H1 (cell line): ENCODE results near the gene FEV. TPM values are rescaled to one million over a fixed set of nuclear protein-coding genes. Genes with fewer than 3 reads are reported as not detected.

Experiments used
- CTCF ChIA-PET: fragments of 300-600 bp; sonication (Branson Sonifier 250); formaldehyde crosslinking; loops from one replicate; lab custom pipeline; 2021; ENCODE audit not compliant: partially characterized antibody; lab: Charles Lee
- POLR2A ChIA-PET: fragments of 300-600 bp; sonication (Branson Sonifier 250); formaldehyde crosslinking; loops from one replicate; lab custom pipeline; 2021; ENCODE audit warnings: inconsistent platforms; ENCODE audit not compliant: partially characterized antibody; lab: Charles Lee
- DNase-seq, 2 experiments: peaks; one replicate each; pipeline versions ENCODE4 v3.0.0 to v3.0.0-alpha.2; 2010 to 2022; ENCODE audit warnings: low spot score in 2 of 2, low read depth in 1 of 2, mixed read lengths in 1 of 2
- FAIRE-seq: peaks from 2 replicates; lab custom pipeline; 2011; peaks lifted over from hg19 to GRCh38; lab: Jason Lieb, UNC
- H2AFZ ChIP-seq: 2 replicates; pipeline ENCODE4 v1.8.1; 2012; ENCODE audit warnings: low read length, inconsistent platforms
- H2AK5ac ChIP-seq: 2 replicates; pipeline ENCODE4 v1.6.1; 2013; ENCODE audit warnings: low read depth, low read length
- H2BK120ac ChIP-seq: replicated peaks from 2 replicates; pipeline ENCODE3; 2013; ENCODE audit warnings: low read depth, low read length, inconsistent platforms
- H2BK12ac ChIP-seq: 2 replicates; pipeline ENCODE4 v1.6.1; 2013; ENCODE audit warnings: low read depth, low read length
- H2BK15ac ChIP-seq: 2 replicates; pipeline ENCODE4 v1.6.1; 2013; ENCODE audit warnings: low read length
- H2BK20ac ChIP-seq: 2 replicates; pipeline ENCODE4 v1.6.1; 2013; ENCODE audit warnings: low read length
- H2BK5ac ChIP-seq: 2 replicates; pipeline ENCODE4 v1.6.1; 2013; ENCODE audit warnings: low read depth, low read length
- H3K14ac ChIP-seq: 2 replicates; pipeline ENCODE4 v1.6.1; 2013; ENCODE audit warnings: inconsistent platforms; ENCODE audit not compliant: insufficient read length
- H3K18ac ChIP-seq: 2 replicates; pipeline ENCODE4 v1.6.1; 2013; ENCODE audit warnings: low read length; ENCODE audit errors: extremely low read depth
- H3K23ac ChIP-seq: 2 replicates; pipeline ENCODE4 v1.6.1; 2013; ENCODE audit warnings: inconsistent platforms; ENCODE audit not compliant: insufficient read length
- H3K23me2 ChIP-seq: 2 replicates; pipeline ENCODE4 v1.6.1; 2013; ENCODE audit warnings: low read depth, low read length
- H3K27ac ChIP-seq: 2 replicates; pipeline ENCODE4 v1.6.1; 2011; ENCODE audit warnings: low read depth, low read length, inconsistent platforms
- H3K27me3 ChIP-seq, 4 experiments: replicated peaks in 1 of 4; 1 replicate in 1 of 4; 2 replicates in 3 of 4; pipeline versions ENCODE4 v1.6.1 to v1.8.1; 2011 to 2013; ENCODE audit warnings: low read length in 3 of 4, mild to moderate bottlenecking in 3 of 4, inconsistent platforms in 2 of 4, mixed read lengths in 2 of 4, moderate library complexity in 1 of 4; ENCODE audit not compliant: control insufficient read depth in 3 of 4, insufficient read depth in 3 of 4; ENCODE audit errors: extremely low read depth in 1 of 4
- H3K36me3 ChIP-seq, 4 experiments: 2 replicates each; pipeline versions ENCODE4 v1.6.1 to v1.8.1; 2011 to 2013; ENCODE audit warnings: mild to moderate bottlenecking in 4 of 4, low read length in 3 of 4, moderate library complexity in 2 of 4, control low read depth in 1 of 4, inconsistent platforms in 1 of 4; ENCODE audit not compliant: insufficient read depth in 4 of 4, control insufficient read depth in 2 of 4
- H3K4ac ChIP-seq: replicated peaks from 2 replicates; pipeline ENCODE3; 2013; ENCODE audit warnings: low read length, low read depth, mixed read lengths, inconsistent platforms; ENCODE audit not compliant: insufficient read length
- H3K4me1 ChIP-seq, 4 experiments: replicated peaks in 1 of 4; 1 replicate in 1 of 4; 2 replicates in 3 of 4; pipeline versions ENCODE4 v1.6.1 to v1.8.1; 2011 to 2013; ENCODE audit warnings: low read length in 3 of 4, inconsistent platforms in 2 of 4, mixed read lengths in 1 of 4; ENCODE audit not compliant: insufficient read depth in 4 of 4, control insufficient read depth in 3 of 4
- H3K4me2 ChIP-seq, 2 experiments: 2 replicates each; pipeline versions ENCODE4 v1.6.1 to v1.8.1; 2011 to 2013; ENCODE audit warnings: low read depth in 2 of 2, low read length in 2 of 2, control low read depth in 1 of 2, inconsistent platforms in 1 of 2, mild to moderate bottlenecking in 1 of 2; ENCODE audit not compliant: insufficient read depth in 1 of 2
- H3K4me3 ChIP-seq, 4 experiments: fragments of 200-600, 300-600 bp in 1 of 4; sonication (generic), shearing (Covaris generic), sonication (Bioruptor Twin) in 1 of 4; 2 replicates each; pipeline versions ENCODE4 v1.5.1 to v1.8.1; 2011 to 2016; ENCODE audit warnings: low read length in 4 of 4, low read depth in 3 of 4, control low read depth in 2 of 4, inconsistent platforms in 2 of 4, mild to moderate bottlenecking in 2 of 4, mixed read lengths in 1 of 4, moderate library complexity in 1 of 4; ENCODE audit not compliant: insufficient read depth in 2 of 4; ENCODE audit errors: extremely low read depth in 1 of 4
- H3K56ac ChIP-seq: replicated peaks from 2 replicates; pipeline ENCODE3; 2013; ENCODE audit warnings: low read depth, mild to moderate bottlenecking, mixed read lengths, low read length, inconsistent platforms; ENCODE audit not compliant: insufficient read length
- H3K79me1 ChIP-seq: 2 replicates; pipeline ENCODE4 v1.6.1; 2013; ENCODE audit warnings: low read depth, low read length, control low read depth
- H3K79me2 ChIP-seq, 2 experiments: 2 replicates each; pipeline versions ENCODE4 v1.6.1 to v1.8.1; 2012 to 2013; ENCODE audit warnings: low read length in 2 of 2, mild to moderate bottlenecking in 2 of 2, inconsistent platforms in 1 of 2; ENCODE audit not compliant: insufficient read depth in 2 of 2, control insufficient read depth in 1 of 2
- H3K9ac ChIP-seq, 4 experiments: replicated peaks in 1 of 4; 1 replicate in 1 of 4; 2 replicates in 3 of 4; pipeline versions ENCODE4 v1.6.1 to v1.8.1; 2011 to 2013; ENCODE audit warnings: low read depth in 3 of 4, low read length in 3 of 4, control low read depth in 2 of 4, mild to moderate bottlenecking in 2 of 4, moderate library complexity in 2 of 4, inconsistent platforms in 1 of 4; ENCODE audit errors: extremely low read depth in 1 of 4
- H3K9me3 ChIP-seq, 2 experiments: 2 replicates each; pipeline versions ENCODE4 v1.6.1 to v1.8.1; 2012 to 2013; ENCODE audit warnings: mild to moderate bottlenecking in 2 of 2, moderate library complexity in 2 of 2, control low read depth in 1 of 2, inconsistent platforms in 1 of 2, low read depth in 1 of 2, low read length in 1 of 2, mixed read lengths in 1 of 2; ENCODE audit not compliant: insufficient read depth in 2 of 2
- H4K20me1 ChIP-seq, 2 experiments: replicated peaks in 1 of 2; 2 replicates each; pipeline versions ENCODE3 to v1.8.1; 2011 to 2013; ENCODE audit warnings: inconsistent platforms in 2 of 2, low read length in 2 of 2, mild to moderate bottlenecking in 1 of 2; ENCODE audit not compliant: insufficient read depth in 2 of 2, control insufficient read depth in 1 of 2
- H4K5ac ChIP-seq: 2 replicates; pipeline ENCODE4 v1.6.1; 2013; ENCODE audit warnings: low read length, low read depth, mixed read lengths, inconsistent platforms; ENCODE audit not compliant: insufficient read length
- H4K8ac ChIP-seq: 2 replicates; pipeline ENCODE4 v1.8.0; 2013; ENCODE audit warnings: mild to moderate bottlenecking, moderate library complexity, low read length, inconsistent platforms; ENCODE audit not compliant: insufficient read depth; ENCODE audit errors: extremely low read depth
- H4K91ac ChIP-seq: replicated peaks from 2 replicates; pipeline ENCODE3; 2013; ENCODE audit warnings: low read length, mixed read lengths, inconsistent platforms; ENCODE audit not compliant: insufficient read length
- FOSL1 ChIP-seq: IDR thresholded peaks from 2 replicates; pipeline ENCODE4 v1.6.1; 2011; ENCODE audit warnings: mild to moderate bottlenecking, low read depth, low read length, moderate library complexity; ENCODE audit not compliant: insufficient read depth
- GABPA ChIP-seq: IDR thresholded peaks from 2 replicates; pipeline ENCODE4 v1.6.1; 2011; ENCODE audit warnings: mild to moderate bottlenecking, low read length, moderate library complexity, borderline replicate concordance; ENCODE audit not compliant: insufficient read depth
- MAFK ChIP-seq: IDR thresholded peaks from 2 replicates; pipeline ENCODE4 v1.6.1; 2012; ENCODE audit warnings: low read depth, mild to moderate bottlenecking, improper control_type of control experiment, low read length
- SIN3A ChIP-seq, 2 experiments: IDR thresholded peaks in 1 of 2; conservative IDR thresholded peaks in 1 of 2; 2 replicates each; pipeline ENCODE4 v1.6.1; 2011 to 2012; ENCODE audit warnings: low read length in 2 of 2, improper control_type of control experiment in 1 of 2, low read depth in 1 of 2, mild to moderate bottlenecking in 1 of 2
- YY1 ChIP-seq: IDR thresholded peaks from 2 replicates; pipeline ENCODE4 v1.6.1; 2011; ENCODE audit warnings: low read depth, mild to moderate bottlenecking, low read length
- WGBS, 2 experiments: shearing (Covaris generic) in 1 of 2; methylation state at CpG; one replicate each; pipeline versions ENCODE4 v1.1.6 to v1.1.7; 2013 to 2015; ENCODE audit warnings: low lambda C conversion rate in 2 of 2, mixed read lengths in 2 of 2, inconsistent platforms in 1 of 2, low coverage in 1 of 2, missing lambda C conversion rate in 1 of 2; ENCODE audit not compliant: insufficient replicate concordance in 2 of 2, insufficient coverage in 1 of 2, insufficient read length in 1 of 2; ENCODE audit errors: extremely low coverage in 1 of 2, missing lambda C conversion rate in 1 of 2; 5-methylcytosine and 5-hydroxymethylcytosine counted together
- polyA plus RNA-seq, 7 experiments: library from polyadenylated mRNA; depleted of rRNA in 3 of 7; stranded (reverse) in 5 of 7; unstranded in 2 of 7; fragments of >200 nt in 5 of 7; fragments of 200-250 nt in 2 of 7; gene quantifications; 1 replicate in 5 of 7; 2 replicates in 1 of 7; 4 replicates in 1 of 7; pipeline versions ENCODE4 v1.2.1 to v1.2.3, GENCODE V29; 2011 to 2013; ENCODE audit warnings: missing spikeins in 2 of 7, mixed read lengths in 2 of 7
- total RNA-seq: library from RNA; stranded (reverse); fragmentation: NEBNext Ultra II Directional; extraction: Animal tissue kit (Norgen Biotek cat#: 25700); gene quantifications from 2 replicates; pipeline ENCODE4 v1.2.1, GENCODE V29; 2021

FEV gene
- total and polyA plus RNA-seq, 2 of the 8 experiments (the other 6 are each of a cell fraction or from before 2014, with no cell fraction given), result not detected

GRCh38 chr2:219027511-219028055 is 42.6 kb upstream of the FEV start:
- DNase-seq (no peak), FAIRE-seq (no peak)
- H2BK12ac ChIP-seq, result no peak overlapping the region
- TF ChIP-seq GABPA (no peak), MAFK (no peak), YY1 (no peak), SIN3A (conservative IDR thresholded peaks at IDR 0.05 in 1 of 2, IDR thresholded peaks at IDR 0.05 in 1 of 2; ENCODE audit: low read depth in 1 of 2, low read length in 2 of 2) (no peak), FOSL1 (no peak)
- H3K36me3 ChIP-seq, result no peaks in the 10 kb centered on the region
- 95% methylated on average over 22 of the region's 22 CpGs; no CpG with 5 or more reads in 1 of the 2 experiments for WGBS, 2 experiments
- no peaks in the 10 kb centered on the region for H3K79me2 ChIP-seq
- H2BK15ac ChIP-seq, result no peak overlapping the region
- no peak overlapping the region for H3K56ac ChIP-seq
- peaks cover 0 to 3% (median under 1%) of the 10 kb centered on the region in 4 experiments; a peak in 2 of 7 replicates for H3K4me1 ChIP-seq
- H3K79me1 ChIP-seq, result no peaks in the 10 kb centered on the region
- H3K4me2 ChIP-seq, result no peak overlapping the region
- no peak overlapping the region for H3K9ac ChIP-seq
- no peaks in the 10 kb centered on the region for H3K9me3 ChIP-seq
- ChIA-PET CTCF (interaction anchor here (0.6 to 45.5 kb wide), 13 partner anchors 9 to 268 kb away, joined by 3 to 1006 read pairs (median 7); partner anchors contain the start of genes CFAP65, CRYBA2, IHH and NHEJ1), POLR2A (no interaction called here)
- no peak overlapping the region for H3K14ac ChIP-seq
- no peaks in the 10 kb centered on the region; a peak in 1 of 7 replicates for H3K27me3 ChIP-seq
- H2BK120ac ChIP-seq, result no peak overlapping the region
- H2AK5ac ChIP-seq, result no peak overlapping the region
- H2AFZ ChIP-seq, result no peak overlapping the region
- H4K20me1 ChIP-seq, result peaks cover 0 to 2% of the 10 kb centered on the region in 2 experiments
- H4K8ac ChIP-seq, result no peak overlapping the region
- no peak overlapping the region for H3K18ac ChIP-seq
- no peaks in the 10 kb centered on the region for H3K23me2 ChIP-seq
- H4K91ac ChIP-seq, result no peak overlapping the region
- H2BK20ac ChIP-seq, result no peak overlapping the region
- H4K5ac ChIP-seq, result no peak overlapping the region
- H3K4me3 ChIP-seq, result no peak overlapping the region
- no peak overlapping the region for H3K23ac ChIP-seq
- H3K4ac ChIP-seq, result no peak overlapping the region
- no peak overlapping the region for H2BK5ac ChIP-seq
- H3K27ac ChIP-seq, result no peak overlapping the region
